MG63 (cell line): ENCODE data around the gene PRIMPOL. TPM values are rescaled to one million over a fixed set of nuclear protein-coding genes. Genes with fewer than 3 reads are reported as not detected.
"Not testable (repeated sequence)": the region's sequence is repeated elsewhere in the genome, so short reads cannot be mapped to it uniquely, and the experiment has no call there.

ENCODE experiments used
- DNase-seq: peaks from one replicate; pipeline ENCODE4 v3.0.0-alpha.2; 2020
- H3K27me3 ChIP-seq: fragments of 250-450 bp; sonication (Bioruptor Pico); 2 replicates; pipeline ENCODE4 v1.5.1; 2020; ENCODE audit warnings: mild to moderate bottlenecking, moderate library complexity
- H3K36me3 ChIP-seq: fragments of 250-450 bp; sonication (Bioruptor Pico); 2 replicates; pipeline ENCODE4 v1.5.1; 2020; ENCODE audit warnings: mild to moderate bottlenecking, moderate library complexity
- H3K4me3 ChIP-seq: fragments of 250-450 bp; sonication (Bioruptor Pico); 2 replicates; pipeline ENCODE4 v1.5.1; 2020; ENCODE audit warnings: mild to moderate bottlenecking, moderate library complexity
- H3K9me3 ChIP-seq: fragments of 250-450 bp; sonication (Bioruptor Pico); 2 replicates; pipeline ENCODE4 v1.5.1; 2020; ENCODE audit warnings: mild to moderate bottlenecking, moderate library complexity
- total RNA-seq: library from RNA; depleted of rRNA; stranded (reverse); fragments of >200 nt; shearing (Covaris generic); gene quantifications from 2 replicates; pipeline ENCODE4 v1.2.3, GENCODE V29; 2014; ENCODE audit warnings: low replicate concordance

Gene PRIMPOL
- total RNA-seq, 1 experiment from 2014 or later, result 21.3 TPM

GRCh38 chr4:184653650-184654049 lies 4.1 kb downstream of the PRIMPOL start:
- no peak for DNase-seq
- no peaks in the 10 kb centered on the region for H3K27me3 ChIP-seq
- no peaks in the 10 kb centered on the region for H3K36me3 ChIP-seq
- no peak overlapping the region for H3K4me3 ChIP-seq
- H3K9me3 ChIP-seq, result no peaks in the 10 kb centered on the region

- H3K9me3 ChIP-seq, result no peaks in the 10 kb centered on the region
- no peak overlapping the region for H3K4me3 ChIP-seq
- no peaks in the 10 kb centered on the region for H3K36me3 ChIP-seq
- no peaks in the 10 kb centered on the region for H3K27me3 ChIP-seq
- peak; percentile 42 for DNase-seq
Observed at GRCh38 chr4:184655889-184656869, 6.6 kb downstream of the PRIMPOL start.

- Histone ChIP-seq H3K9me3 (no peaks in the 10 kb centered on the region), H3K4me3 (no peak overlapping the region), H3K36me3 (no peaks in the 10 kb centered on the region), H3K27me3 (no peaks in the 10 kb centered on the region)
- no peak for DNase-seq
Observed at GRCh38 chr4:184657144-184657543, 7.6 kb downstream of the PRIMPOL start.

- DNase-seq, H3K9me3 ChIP-seq, H3K27me3 ChIP-seq, H3K36me3 ChIP-seq, H3K4me3 ChIP-seq: not testable (repeated sequence)
Observed at GRCh38 chr4:184657820-184658219, 8.3 kb downstream of the PRIMPOL start.

GRCh38 chr4:184660978-184661377 lies 11.4 kb downstream of the PRIMPOL start:
- DNase-seq, result no peak
- Histone ChIP-seq H3K9me3 (no peaks in the 10 kb centered on the region), H3K36me3 (no peaks in the 10 kb centered on the region), H3K4me3 (no peak overlapping the region), H3K27me3 (no peaks in the 10 kb centered on the region)

GRCh38 chr4:184662236-184662635 lies 12.7 kb downstream of the PRIMPOL start:
- H3K27me3 ChIP-seq, result no peaks in the 10 kb centered on the region
- H3K9me3 ChIP-seq, result no peaks in the 10 kb centered on the region
- DNase-seq, result no peak
- H3K4me3 ChIP-seq, result no peak overlapping the region
- H3K36me3 ChIP-seq, result no peaks in the 10 kb centered on the region

GRCh38 chr4:184664445-184665210 lies 15.1 kb downstream of the PRIMPOL start:
- Histone ChIP-seq H3K9me3 (no peaks in the 10 kb centered on the region), H3K36me3 (no peaks in the 10 kb centered on the region), H3K4me3 (no peak overlapping the region), H3K27me3 (no peaks in the 10 kb centered on the region)
- no peak for DNase-seq

- Histone ChIP-seq H3K9me3 (no peaks in the 10 kb centered on the region), H3K36me3 (no peaks in the 10 kb centered on the region), H3K27me3 (no peaks in the 10 kb centered on the region), H3K4me3 (no peak overlapping the region)
- no peak for DNase-seq
Observed at GRCh38 chr4:184666670-184667069, 17.1 kb downstream of the PRIMPOL start.

GRCh38 chr4:184668096-184668495 lies 18.6 kb downstream of the PRIMPOL start:
- Histone ChIP-seq H3K27me3 (no peaks in the 10 kb centered on the region), H3K36me3 (no peaks in the 10 kb centered on the region), H3K4me3 (no peak overlapping the region), H3K9me3 (no peaks in the 10 kb centered on the region)
- DNase-seq, result no peak

- Histone ChIP-seq H3K9me3 (no peaks in the 10 kb centered on the region), H3K36me3 (no peaks in the 10 kb centered on the region), H3K27me3 (no peaks in the 10 kb centered on the region), H3K4me3 (no peak overlapping the region)
- DNase-seq, result no peak
Observed at GRCh38 chr4:184668511-184669114, 19.1 kb downstream of the PRIMPOL start.

- DNase-seq, result no peak
- Histone ChIP-seq H3K27me3 (no peaks in the 10 kb centered on the region), H3K9me3 (no peaks in the 10 kb centered on the region), H3K36me3 (no peaks in the 10 kb centered on the region), H3K4me3 (no peak overlapping the region)
Observed at GRCh38 chr4:184669251-184669650, 19.7 kb downstream of the PRIMPOL start.

GRCh38 chr4:184671101-184671500 lies 21.6 kb downstream of the PRIMPOL start:
- no peak for DNase-seq
- Histone ChIP-seq H3K4me3 (no peak overlapping the region), H3K27me3 (no peaks in the 10 kb centered on the region), H3K9me3 (no peaks in the 10 kb centered on the region), H3K36me3 (no peaks in the 10 kb centered on the region)

- no peak for DNase-seq
- Histone ChIP-seq H3K9me3 (no peaks in the 10 kb centered on the region), H3K27me3 (no peaks in the 10 kb centered on the region), H3K36me3 (no peaks in the 10 kb centered on the region), H3K4me3 (no peak overlapping the region)
Observed at GRCh38 chr4:184672741-184673140, 23.2 kb downstream of the PRIMPOL start.

GRCh38 chr4:184674011-184674410 lies 24.5 kb downstream of the PRIMPOL start:
- H3K9me3 ChIP-seq, result no peaks in the 10 kb centered on the region
- H3K4me3 ChIP-seq, result no peak overlapping the region
- no peak for DNase-seq
- no peaks in the 10 kb centered on the region for H3K27me3 ChIP-seq
- no peaks in the 10 kb centered on the region for H3K36me3 ChIP-seq

GRCh38 chr4:184675018-184675417 lies 25.5 kb downstream of the PRIMPOL start:
- no peaks in the 10 kb centered on the region for H3K27me3 ChIP-seq
- no peaks in the 10 kb centered on the region for H3K9me3 ChIP-seq
- no peak for DNase-seq
- H3K4me3 ChIP-seq, result no peak overlapping the region
- H3K36me3 ChIP-seq, result no peaks in the 10 kb centered on the region

GRCh38 chr4:184675821-184676492 lies 26.4 kb downstream of the PRIMPOL start:
- no peaks in the 10 kb centered on the region for H3K36me3 ChIP-seq
- H3K27me3 ChIP-seq, result no peaks in the 10 kb centered on the region
- H3K4me3 ChIP-seq, result no peak overlapping the region
- no peaks in the 10 kb centered on the region for H3K9me3 ChIP-seq
- no peak for DNase-seq

GRCh38 chr4:184680698-184681097 lies 31.2 kb downstream of the PRIMPOL start:
- Histone ChIP-seq H3K27me3 (no peaks in the 10 kb centered on the region), H3K36me3 (no peaks in the 10 kb centered on the region), H3K9me3 (no peaks in the 10 kb centered on the region), H3K4me3 (no peak overlapping the region)
- no peak for DNase-seq
